DND-41 (cell line): Measurements from ENCODE around the gene CFAP92.

Experiments used
- CTCF ChIP-seq: IDR thresholded peaks from 2 replicates; pipeline ENCODE4 v1.5.1; 2012; ENCODE audit warnings: borderline replicate concordance, low read length, moderate library complexity, mild to moderate bottlenecking; ENCODE audit not compliant: poor library complexity, severe bottlenecking; ENCODE audit errors: extremely low read depth
- EZH2 ChIP-seq: IDR thresholded peaks from 3 replicates; pipeline ENCODE4 v1.6.1; 2012; ENCODE audit warnings: borderline replicate concordance, low read depth, mild to moderate bottlenecking, moderate library complexity, low read length, inconsistent platforms; ENCODE audit not compliant: severe bottlenecking

DNA sequence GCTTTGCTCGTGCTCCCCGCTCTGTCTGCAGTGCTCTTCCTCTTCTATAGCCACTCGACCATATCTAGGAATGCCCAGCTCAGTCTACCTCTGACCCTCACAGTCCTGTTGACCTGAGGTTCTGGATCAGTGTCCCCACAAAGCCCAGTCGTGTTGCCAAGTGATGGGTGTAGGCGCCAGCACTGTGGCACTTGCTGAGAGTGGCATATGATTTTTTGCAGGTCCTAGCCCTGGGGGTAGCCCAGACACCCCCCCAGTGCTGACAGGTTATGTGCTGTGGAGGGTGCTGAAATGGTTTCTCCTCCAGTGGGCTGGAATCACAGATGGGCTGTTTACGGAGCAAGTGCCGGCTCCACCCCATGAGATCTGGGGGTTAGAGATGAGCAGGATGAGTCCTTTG lies 82.0 kb downstream of the CFAP92 start:
- TF ChIP-seq CTCF (no peak), EZH2 (no peak)
